GM21526 (cell line): ENCODE results near the gene TOPBP1.
"Not testable (repeated sequence)": the region's sequence is repeated elsewhere in the genome, so short reads cannot be mapped to it uniquely, and the experiment has no call there.

ENCODE experiments used
- ATAC-seq: cut with Tn5 transposase; IDR thresholded peaks from one replicate; pipeline ENCODE4 v1.9.1; 2021; ENCODE audit warnings: moderate library complexity; ENCODE audit not compliant: unreplicated experiment, low FRiP score

TOPBP1 gene

DNA sequence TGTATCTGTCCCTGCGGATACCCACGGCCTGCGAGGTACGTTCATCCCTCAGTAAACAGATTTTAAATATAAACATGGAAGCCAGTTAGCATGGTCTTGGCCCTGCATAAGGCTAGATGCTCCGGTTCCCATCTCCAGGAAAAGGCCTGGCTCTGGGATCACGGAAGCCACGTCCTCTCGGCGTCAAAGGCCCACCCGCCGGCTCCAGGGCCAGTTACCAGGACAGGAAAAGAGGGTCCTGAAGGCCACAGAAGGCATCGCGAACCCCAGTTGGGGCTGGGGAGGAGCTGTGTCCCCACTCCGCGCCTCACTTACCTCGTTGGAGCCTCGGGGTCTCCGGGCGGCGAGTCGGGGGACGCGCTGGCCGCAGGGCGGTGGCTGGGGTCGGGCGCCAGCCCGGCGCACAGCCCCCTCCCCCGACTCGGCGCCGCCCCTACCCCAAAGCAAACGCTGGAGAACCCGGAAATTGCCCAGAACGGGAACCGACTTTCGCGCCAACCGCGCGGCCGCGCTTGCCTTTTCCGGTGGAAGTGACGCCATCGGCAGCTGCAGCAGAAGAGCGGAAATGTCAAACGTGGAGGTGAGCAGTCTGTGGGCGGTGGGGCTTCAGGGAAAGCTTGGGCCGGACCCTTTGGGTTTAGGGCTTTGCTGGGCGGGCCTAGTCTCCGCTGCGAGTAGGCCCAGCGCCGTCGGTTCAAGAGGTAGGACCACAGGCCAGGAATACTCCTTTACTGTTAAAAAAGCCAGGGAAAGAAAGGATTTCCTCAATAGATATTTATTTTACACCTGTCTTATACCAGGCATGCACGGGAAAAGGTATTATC is at the start of gene TOPBP1:
Gene TOPBP1 (minus strand): TSS at position 488 of the 824 bp plus-strand sequence. CDS start 814 bp downstream, outside the sequence.
- ATAC-seq = peak; percentile 87

DNA sequence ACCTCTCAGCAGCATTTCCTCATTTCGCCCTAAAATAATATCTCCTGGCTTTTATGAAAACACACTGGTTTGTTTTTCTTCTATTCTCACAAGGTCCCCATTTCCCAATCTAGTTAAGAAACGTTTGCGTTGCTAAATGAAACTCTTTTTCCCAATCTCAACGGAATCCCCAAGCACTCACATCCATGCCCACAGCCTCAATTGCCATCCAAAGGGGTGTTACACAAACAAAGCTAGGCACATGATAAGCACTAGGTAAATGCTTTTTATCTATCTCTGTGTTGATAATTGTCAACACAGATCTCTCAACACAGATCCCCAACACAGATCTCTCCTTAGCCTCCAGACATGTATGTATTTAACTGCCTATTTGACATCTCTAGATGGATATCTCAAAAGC is 49.3 kb upstream of the TOPBP1 start:
- ATAC-seq = no peak

DNA sequence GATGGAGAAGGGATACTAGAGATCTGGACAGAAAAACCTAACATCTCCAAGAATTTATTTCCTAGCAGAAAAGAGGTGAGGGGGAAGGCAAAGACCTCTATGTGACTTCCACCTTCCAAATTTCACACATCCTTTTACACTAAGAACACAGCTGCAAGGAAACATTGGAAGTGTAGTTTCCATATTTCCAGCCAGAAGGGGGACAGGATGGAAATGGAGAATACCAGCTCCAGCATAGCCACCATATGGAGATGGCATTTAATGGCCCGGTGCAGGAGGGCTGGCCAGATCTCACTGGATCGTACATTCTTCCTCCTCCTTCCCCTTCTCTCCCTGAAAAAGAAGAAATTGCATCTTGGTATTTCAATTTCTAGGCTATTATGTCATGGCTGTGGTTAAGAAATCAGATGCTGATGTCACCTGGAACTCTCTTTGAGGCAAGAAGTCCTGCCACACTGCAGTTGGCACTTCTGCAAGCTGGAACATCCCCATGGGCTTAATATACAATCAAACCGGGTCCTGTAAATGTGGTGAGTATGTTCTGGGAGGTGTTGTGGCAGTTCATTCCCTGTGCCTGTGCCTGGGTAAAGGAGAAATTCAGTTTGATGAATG is 47.5 kb upstream of the TOPBP1 start:
- ATAC-seq = no peak

DNA sequence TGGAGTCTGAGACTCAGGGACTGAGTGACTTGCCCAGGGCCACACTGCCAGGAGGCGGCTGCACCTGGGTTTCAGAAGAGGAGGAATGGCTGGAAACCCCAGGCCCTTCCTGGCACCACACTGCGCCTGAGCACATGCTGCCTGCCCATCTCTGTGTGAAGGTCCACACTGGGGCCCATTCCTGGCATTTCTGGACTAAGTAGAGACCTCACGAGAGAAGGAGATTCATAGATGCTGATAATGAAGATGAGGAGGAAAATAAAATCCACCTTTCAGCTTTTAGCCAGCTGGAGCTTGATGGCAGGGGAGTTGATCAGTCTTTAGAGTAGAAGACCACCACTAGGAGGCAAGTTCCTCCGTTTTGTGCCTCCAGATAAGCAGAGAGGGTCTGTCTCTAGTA is 44.3 kb upstream of the TOPBP1 start:
- no peak for ATAC-seq

DNA sequence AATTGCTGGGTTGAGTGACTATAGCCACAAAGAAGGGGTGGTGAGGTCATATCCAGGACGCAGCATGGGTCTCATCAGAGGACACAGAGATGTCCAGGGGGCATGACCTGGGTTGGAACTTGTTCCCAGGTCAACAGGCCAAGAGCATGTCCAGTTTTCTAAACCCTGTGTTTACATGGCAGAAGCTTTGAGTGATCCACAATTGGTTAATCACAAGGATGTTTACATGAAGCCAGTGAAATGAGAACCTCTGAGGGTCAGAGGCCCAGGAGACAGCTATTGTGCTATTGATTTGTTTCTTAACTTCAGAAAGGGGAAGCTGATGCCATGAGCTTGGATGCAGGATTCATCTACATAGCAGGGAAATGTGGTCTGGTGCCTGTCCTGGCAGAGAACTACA is 42.2 kb upstream of the TOPBP1 start:
- no peak for ATAC-seq

DNA sequence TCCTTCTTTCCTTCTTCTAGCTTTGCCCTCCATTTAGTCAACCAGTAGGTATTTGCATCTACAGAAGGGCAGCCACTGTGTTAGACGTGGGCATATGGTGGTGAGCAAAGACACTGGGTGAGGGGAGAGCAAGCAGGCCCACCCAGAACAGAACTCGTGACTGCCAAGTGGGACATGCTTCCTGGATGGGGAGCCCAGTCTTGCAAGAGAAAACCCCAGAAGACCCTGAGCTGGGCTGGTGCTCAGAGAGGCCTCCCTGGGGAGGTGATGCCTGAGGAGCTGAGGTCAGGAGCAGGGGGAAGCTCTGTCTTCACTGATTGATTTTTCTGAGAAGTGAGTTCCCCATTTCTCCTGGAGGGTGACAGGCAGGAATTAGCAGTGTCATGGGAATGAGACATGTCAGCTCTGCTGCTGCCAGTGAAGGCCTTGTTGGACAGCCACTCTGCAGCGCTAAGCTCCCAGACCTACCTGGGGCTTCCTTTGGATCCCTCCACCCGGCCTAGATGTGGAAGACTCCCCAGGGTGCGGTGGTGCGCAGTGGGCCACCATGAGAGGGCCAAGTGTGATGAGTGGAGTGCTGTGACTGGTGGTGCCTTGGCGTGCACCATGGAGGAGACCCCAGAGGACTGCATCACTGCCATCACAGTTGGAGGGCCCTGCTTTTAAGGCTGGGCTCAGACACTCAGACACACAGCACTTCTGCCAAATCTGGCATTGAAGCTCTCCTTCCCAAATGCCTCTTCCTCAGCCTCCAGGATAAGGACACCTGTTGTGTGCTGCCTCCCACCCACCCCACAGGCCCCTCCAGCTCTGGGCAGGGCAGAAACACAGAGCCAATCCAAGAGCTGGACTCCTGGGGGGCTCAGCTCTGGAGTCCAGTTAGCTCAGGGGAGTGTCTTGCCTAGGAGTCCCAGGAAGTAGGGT is 40.0 kb upstream of the TOPBP1 start:
- ATAC-seq = no peak

DNA sequence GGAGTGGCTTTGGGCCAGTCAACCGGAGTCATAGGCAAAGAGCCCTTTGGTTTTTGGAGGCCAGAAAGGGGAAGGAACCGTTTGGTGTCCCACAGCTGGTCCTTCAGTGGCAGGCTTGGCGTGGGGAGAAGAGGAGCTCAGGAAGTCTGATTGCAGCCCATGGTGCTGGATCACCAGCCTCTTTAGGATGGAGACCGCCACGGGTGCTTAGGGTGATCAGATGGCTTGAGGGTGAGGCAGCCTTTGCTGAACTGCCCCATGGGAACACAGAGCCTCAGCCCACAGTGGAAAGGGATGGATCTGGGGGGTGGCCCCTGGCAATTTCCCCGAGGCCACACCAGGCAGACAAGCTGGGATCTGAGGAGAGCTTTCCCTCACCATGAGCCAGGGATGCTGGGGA is 38.6 kb upstream of the TOPBP1 start:
- ATAC-seq = no peak

DNA sequence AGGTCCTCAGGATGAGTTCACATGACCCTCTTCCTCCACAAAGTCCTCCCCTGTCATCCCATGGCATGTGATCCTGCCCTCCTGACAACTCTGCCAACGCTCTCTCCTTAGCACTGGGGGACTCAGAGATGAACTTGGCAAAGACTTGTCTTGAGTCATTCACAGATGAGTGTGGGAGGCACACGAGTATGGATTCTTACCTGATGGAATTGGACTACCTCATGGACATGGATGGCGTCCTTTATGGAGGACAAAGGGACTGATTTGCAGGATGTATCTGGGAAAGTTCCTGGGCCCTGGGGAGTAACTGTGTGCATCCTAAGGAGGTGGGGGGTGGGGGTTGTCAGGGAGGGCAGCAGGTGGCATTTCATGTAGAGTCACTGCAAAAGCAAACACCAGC is 38.2 kb upstream of the TOPBP1 start:
- ATAC-seq = no peak

DNA sequence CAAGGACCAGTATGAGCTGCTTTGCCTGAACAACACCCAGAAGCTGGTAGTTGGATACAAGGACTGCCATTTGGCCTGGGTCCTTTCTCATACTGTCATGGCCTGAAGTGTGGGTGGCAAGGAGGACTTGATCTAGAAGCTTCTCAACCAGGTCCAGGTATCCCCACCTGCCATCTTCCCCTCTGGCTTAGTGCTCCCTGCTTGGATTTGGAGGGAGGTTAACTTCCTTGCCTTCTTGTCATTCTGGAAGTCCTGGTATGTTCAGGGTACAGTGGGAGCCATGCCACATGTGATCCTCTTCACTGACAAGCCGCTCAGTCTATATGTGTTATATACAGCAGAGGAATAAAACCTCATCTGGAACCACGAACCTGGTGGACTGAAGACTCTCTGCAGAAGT is 37.7 kb upstream of the TOPBP1 start:
- no peak for ATAC-seq

DNA sequence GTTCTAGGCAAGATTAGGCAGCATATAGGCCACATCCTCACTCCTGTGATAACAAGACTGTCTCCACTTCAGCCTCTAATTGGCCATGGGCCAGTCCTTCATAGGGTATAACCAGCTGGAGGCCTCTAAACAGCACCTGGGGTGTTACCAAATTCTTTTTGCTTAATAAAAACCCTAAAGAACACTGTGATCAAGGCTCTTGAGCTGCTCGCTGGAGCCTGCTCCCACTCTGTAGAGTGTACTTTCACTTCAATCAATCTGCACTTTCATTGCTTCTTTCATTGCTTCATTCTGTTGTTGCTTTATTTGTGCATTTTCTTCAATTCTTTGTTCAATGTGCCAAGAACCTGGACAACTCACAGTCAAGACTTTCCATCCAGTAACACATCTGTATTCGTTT is 36.2 kb upstream of the TOPBP1 start:
- no peak for ATAC-seq

DNA sequence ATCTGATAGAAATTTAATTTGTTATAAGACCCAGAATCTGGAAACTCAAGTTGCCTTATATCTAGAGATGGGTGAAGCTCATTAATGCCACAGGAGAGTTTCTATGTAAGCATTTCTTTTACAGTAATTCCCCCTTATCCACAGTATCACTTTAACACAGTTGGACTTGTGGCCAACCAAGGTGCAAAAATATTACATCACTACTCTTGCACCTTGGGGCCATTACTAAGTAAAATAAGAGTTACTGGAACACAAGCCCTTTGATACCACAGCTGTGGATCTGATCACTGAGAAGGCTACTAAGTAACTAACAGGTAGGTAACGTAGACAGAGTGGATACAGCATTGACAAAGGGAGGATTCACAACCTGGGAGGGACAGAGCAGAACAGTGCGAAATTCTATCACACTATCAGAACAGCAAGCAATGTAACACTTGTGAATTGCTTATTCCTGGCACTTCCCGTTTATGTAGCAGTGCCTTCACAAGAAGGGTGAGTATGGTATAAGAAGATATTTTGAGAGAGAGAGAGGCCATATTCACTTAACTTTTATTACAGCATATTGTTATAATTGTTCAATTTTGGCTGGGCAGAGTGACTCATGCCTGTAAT is 33.9 kb upstream of the TOPBP1 start:
- ATAC-seq = no peak

DNA sequence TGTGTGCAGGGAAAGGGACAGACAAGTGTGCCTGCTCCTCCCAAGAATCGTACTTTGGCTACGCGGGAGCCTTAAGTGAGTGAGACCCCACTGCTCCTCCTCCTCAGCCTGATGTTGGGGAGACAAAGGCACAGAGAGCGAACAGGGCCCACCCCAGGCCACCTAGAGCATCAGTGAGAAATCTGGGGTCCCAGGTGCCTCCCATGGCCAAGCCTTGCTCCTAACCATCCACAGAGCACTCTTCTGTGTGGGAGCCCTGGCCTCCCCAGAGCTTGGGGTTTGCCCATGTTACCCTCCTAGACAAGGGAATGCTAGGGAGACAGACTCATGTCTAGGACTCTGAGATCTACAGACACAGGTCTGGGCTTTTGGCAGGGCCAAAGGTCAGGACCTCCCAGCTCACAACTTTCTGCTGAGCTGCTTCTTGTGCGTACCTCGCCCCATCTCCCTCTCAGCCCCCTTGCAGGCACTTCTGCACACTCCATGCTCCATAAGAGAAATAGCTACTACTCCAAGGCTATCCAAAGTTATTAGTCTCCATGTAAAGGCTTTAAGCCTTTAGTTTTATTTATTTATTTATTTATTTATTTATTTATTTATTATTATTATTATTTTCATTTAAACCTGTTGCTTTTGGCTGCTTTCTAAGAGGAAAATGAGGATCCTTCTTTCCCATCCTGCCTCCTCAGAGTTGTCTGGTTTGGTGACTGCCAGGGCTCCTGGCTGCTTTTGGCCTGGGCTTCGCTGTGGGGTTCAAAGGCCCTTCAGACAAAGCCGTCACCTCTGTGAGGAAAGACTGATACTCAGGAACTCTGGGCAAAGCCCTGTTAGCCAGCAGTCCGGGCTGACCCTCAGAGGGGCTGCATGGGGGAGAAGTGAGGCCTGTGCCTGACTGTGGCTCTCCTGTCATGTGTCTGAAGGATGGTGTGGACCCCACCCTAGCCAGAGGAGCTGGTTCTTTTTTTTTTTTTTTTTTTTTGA is 32.8 kb upstream of the TOPBP1 start:
- ATAC-seq = no peak

DNA sequence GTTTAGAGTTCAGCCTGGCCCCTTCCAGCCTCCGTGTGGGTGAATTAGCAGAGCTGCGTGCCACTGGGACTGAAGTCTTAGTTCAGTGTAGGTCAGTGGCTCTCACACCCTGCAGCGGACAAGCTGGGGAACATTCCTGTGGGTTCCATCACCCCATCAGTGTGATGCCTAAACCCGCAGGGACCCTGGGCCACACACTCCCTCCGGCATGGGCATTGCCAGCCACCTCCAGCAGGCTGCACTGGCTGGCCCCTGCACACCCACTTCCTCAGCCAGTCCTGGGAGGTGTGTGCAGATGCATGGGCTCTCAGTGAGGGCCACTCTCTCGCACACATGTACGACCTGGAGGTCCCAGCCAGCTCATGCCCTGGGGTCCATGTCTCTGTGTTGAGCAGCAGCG is 32.1 kb upstream of the TOPBP1 start:
- ATAC-seq = no peak

DNA sequence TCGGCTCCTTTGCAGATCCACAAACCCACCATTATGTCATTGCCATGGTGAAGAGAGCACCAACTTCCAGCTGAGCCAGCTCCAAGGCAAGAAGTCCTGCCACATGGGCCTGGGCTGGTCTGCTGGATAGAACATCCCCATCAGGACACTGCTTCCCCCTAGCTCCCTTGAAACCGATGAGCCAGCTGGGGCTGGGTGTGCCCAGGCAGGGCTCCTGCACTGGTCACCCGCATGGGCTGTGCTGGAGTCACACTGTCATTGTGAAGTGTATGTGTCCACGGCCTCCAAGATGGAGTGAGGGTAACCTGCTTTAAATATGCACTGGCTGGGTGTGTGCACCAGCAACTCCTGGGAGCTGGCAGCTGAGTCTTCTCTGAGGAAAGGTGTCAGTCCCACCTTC is 31.0 kb upstream of the TOPBP1 start:
- no peak for ATAC-seq

DNA sequence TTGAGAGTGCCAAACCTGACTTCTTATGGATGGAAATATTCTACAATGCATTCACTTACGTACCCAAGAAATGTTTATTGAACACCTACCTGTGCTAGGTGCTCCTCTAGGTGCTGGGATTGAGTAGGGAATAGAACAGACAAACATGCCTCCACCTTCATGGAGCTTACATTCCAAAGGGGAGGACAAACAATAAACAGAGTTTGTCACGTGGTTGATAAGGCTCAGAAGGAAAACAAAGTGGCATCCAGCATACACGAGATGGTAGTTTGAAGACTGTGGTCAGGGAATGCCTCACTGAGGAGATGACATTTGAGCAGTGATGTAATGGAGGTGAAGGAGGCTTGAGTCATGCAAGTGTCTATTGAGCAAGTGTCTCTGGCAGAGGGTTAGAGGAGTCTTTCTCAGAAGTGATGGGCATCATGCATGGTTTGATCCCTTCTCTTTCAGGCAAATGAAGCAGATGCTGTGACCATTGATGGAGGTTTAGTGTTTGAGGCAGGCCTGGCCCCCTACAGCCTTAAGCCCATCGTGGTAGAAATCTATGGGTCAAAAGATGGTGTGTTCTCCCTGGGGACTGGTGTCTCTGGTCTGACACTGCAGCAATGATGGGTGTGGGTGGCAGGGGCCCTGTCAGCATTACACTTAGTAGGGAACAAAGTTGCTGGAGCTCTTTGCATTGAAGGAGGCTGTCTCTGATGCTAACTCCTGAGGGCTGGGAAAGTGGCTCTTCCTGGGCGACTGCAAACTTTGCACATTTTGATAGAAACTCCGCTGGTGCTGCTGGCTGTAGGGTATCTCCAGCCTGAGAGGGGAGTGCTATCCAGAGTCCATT is 29.7 kb upstream of the TOPBP1 start:
- ATAC-seq = no peak

DNA sequence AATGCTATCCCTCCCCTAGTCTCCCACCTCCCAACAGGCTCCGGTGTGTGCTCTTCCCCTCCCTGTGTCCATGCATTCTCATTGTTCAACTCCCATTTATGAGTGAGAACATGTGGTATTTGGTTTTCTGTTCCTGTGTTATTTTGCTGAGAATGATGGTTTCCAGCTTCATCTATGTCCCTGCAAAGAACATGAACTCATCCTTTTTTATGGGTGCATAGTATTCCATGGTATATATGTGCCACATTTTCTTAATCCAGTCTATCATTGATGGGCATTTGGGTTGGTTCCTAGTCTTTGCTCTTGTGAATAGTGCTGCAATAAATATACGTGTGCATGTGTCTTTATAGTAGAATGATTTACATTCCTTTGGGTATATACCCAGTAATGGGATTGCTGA is 16.3 kb upstream of the TOPBP1 start:
- not testable (repeated sequence) for ATAC-seq

DNA sequence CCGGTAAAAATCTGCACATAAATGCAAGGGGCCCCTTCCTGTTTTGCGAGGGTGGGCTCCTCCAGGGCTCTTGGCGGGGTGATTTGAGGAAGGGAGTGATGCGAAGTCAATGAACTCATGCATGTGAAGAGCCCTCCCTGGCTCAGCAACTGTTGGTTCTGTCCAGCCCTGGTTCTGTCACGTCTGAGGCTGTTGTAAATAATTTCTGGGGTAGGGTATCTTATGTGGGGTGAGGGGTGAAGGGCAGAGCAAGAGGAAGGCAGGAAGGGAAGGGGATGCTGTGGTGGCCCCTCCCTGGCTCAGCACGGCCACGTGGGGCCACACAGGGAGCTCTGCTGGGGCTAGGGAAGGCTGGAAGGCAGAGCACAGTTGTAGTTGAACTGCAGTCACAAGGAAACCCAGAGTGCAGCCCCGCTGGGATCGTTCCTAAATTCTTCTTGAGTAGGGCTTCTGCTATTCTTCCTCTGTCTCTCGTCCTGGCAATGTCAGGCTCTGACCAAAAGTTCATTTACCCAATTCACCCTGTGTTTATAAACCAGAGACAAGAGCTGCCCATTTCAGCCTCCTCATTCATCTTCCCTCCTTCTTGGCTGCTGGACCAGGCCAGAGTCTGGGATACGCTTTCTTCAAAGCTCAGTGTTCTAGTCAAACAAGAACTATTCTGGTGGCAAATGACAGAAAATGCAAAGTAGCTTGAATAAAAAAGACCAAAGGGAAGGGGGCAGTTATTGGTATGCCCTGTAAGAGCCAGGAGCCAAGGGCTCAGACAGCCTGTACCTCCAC is 14.8 kb upstream of the TOPBP1 start:
- ATAC-seq = no peak
